T-helper 2 cell (primary cell): Measurements from ENCODE around the gene CCL23.

Source experiments
- DNase-seq, 5 experiments: peaks; one replicate each; pipeline versions ENCODE4 v3.0.0 to v3.0.0-alpha.2; 2012 to 2022

The CCL23 gene

DNA sequence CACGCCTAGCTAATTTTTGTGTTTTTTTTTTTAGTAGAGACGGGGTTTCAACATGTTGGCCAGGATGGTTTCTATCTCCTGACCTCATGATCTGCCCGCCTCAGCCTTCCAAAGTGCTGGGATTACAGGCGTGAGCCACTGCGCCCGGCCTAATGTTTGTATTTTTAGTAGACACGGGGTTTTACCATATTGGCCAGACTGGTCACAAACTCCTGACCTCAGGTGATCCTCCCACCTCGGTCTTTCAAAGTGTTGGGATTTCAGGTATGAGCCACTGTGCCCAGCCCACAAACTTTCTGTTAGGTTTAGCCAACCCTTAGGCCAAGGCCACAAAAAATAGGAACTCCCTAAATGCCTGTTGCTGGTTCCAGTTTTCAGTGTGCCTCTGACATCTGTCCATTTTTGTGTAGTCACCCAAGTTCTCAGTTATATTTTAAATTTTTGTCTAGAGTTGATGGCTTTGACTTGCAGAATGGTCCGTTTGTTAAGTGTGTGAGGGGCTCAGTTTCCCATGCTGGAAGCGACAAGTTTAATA is 49.2 kb downstream of the CCL23 start:
- no peak for DNase-seq

DNA sequence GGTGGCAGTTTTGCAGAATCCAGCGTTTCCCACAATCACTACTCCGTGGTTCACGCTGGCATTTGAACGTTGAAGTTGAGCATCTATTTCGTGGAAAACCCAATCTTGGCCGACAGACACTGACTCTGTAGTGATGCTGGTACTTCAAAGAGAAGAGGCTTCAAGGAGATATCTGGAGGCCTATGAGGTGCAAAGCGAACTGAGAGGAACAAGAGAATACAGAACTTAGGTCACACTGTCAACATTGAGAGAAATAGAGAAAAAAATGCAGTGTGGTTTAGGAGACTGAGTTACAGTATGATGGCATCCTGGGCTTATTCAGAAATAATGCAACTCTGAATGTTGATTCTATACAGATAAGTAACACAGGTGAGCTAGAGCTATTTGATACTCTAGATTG is 52.5 kb downstream of the CCL23 start:
- DNase-seq: peak in 1 of 5 experiments; percentile 75

DNA sequence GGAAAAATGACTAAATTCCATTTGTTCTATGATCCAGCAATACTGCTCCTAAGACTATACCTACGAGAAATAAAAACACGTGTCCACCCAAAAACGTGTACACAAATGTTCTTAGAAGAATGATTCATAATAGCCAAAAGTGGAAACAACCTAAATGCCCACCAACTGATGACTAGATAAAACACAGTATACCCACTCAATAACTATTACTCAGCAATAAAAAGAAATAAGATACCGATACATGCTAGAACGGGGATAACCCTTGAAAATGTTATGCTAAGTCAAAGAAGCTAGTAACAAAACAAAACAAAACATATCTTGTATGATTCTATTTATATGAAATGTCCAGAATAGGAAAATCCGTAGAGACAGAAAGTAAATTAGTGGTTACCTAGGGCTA is 54.1 kb downstream of the CCL23 start:
- DNase-seq: peak in 1 of 5 experiments; percentile 9
